Cardiac fibroblast (primary cell): ENCODE results near the gene ZBTB21.
A peak's percentile ranks its signal among the peaks of the same experiment; 100 is the strongest.
"Not testable (repeated sequence)": the region's sequence is repeated elsewhere in the genome, so short reads cannot be mapped to it uniquely, and the experiment has no call there.

ENCODE experiments used
- DNase-seq, 2 donors: peaks; one replicate each; pipeline versions ENCODE4 v3.0.0 to v3.0.0-alpha.2; 2010; ENCODE audit warnings: low read depth in 2 of 2
- H3K4me3 ChIP-seq, 2 donors: replicated peaks in 1 of 2; 1 replicate in 1 of 2; 2 replicates in 1 of 2; pipeline ENCODE4 v1.5.1; 2011; ENCODE audit warnings: low read depth in 2 of 2, low read length in 2 of 2, mild to moderate bottlenecking in 2 of 2, moderate library complexity in 1 of 2
- CTCF ChIP-seq: IDR thresholded peaks from one replicate; pipeline ENCODE4 v1.5.1; 2011; ENCODE audit warnings: low read depth, mild to moderate bottlenecking, low read length, inconsistent platforms

Gene ZBTB21

GRCh38 chr21:41950941-41951351 lies 59.2 kb downstream of the ZBTB21 start:
- DNase-seq, result no peak
- no peak overlapping the region for H3K4me3 ChIP-seq
- TF ChIP-seq CTCF, result no peak

- not testable (repeated sequence) for H3K4me3 ChIP-seq, DNase-seq
Observed at GRCh38 chr21:41949631-41950030, 60.5 kb downstream of the ZBTB21 start.

- DNase-seq, result no peak
- TF ChIP-seq CTCF, result no peak
- H3K4me3 ChIP-seq, result no peak overlapping the region
Observed at GRCh38 chr21:41948901-41949300, 61.3 kb downstream of the ZBTB21 start.

- peak; percentile 51 to 80 for DNase-seq
- TF ChIP-seq CTCF, result no peak
- H3K4me3 ChIP-seq, result no peak overlapping the region
Observed at GRCh38 chr21:41948078-41948895, 61.9 kb downstream of the ZBTB21 start.

- no peak for TF ChIP-seq CTCF
- DNase-seq, result no peak
- H3K4me3 ChIP-seq, result no peak overlapping the region
Observed at GRCh38 chr21:41945982-41946381, 64.2 kb downstream of the ZBTB21 start.

- TF ChIP-seq CTCF, result no peak
- no peak for DNase-seq
- H3K4me3 ChIP-seq, result no peak overlapping the region
Observed at GRCh38 chr21:41943851-41944250, 66.3 kb downstream of the ZBTB21 start.

GRCh38 chr21:41942457-41942856 lies 67.7 kb downstream of the ZBTB21 start:
- no peak for DNase-seq
- no peak for TF ChIP-seq CTCF

More at GRCh38 chr21:41942457-41942856, 67.7 kb downstream of the ZBTB21 start:
- no peak overlapping the region for H3K4me3 ChIP-seq
